Liver (tissue), 9 donors: Measurements from ENCODE around the gene FIGNL1. TPM values are rescaled to one million over a fixed set of nuclear protein-coding genes. Genes with fewer than 3 reads are reported as not detected.

Source experiments
- DNase-seq: peaks from one replicate; pipeline ENCODE4 v3.0.0-alpha.2; 2017; ENCODE audit warnings: low spot score
- H3K27ac ChIP-seq, 2 donors: one replicate each; pipeline ENCODE4 v1.7.0; 2013; ENCODE audit warnings: inconsistent platforms in 2 of 2, low read length in 2 of 2, control low read depth in 1 of 2, low read depth in 1 of 2, mild to moderate bottlenecking in 1 of 2
- H3K27me3 ChIP-seq, 4 donors: one replicate each; pipeline versions ENCODE4 v1.6.1 to v1.7.0; 2013; ENCODE audit warnings: low read length in 3 of 4, inconsistent platforms in 1 of 4, mild to moderate bottlenecking in 1 of 4, moderate library complexity in 1 of 4; ENCODE audit not compliant: control insufficient read depth in 4 of 4, insufficient read depth in 4 of 4
- H3K36me3 ChIP-seq, 4 donors: one replicate each; pipeline versions ENCODE4 v1.6.1 to v1.7.0; 2013; ENCODE audit warnings: low read length in 3 of 4, mild to moderate bottlenecking in 3 of 4, low read depth in 1 of 4, moderate library complexity in 1 of 4; ENCODE audit not compliant: control insufficient read depth in 4 of 4, insufficient read depth in 3 of 4
- H3K4me1 ChIP-seq, 4 donors: one replicate each; pipeline versions ENCODE4 v1.6.1 to v1.7.0; 2013; ENCODE audit warnings: low read length in 3 of 4, mild to moderate bottlenecking in 3 of 4, moderate library complexity in 1 of 4; ENCODE audit not compliant: control insufficient read depth in 4 of 4, insufficient read depth in 4 of 4
- H3K4me3 ChIP-seq, 3 donors: one replicate each; pipeline versions ENCODE4 v1.6.1 to v1.7.0; 2013; ENCODE audit warnings: low read length in 3 of 3, control low read depth in 1 of 3, low read depth in 1 of 3, mild to moderate bottlenecking in 1 of 3
- H3K9ac ChIP-seq, 2 donors: one replicate each; pipeline ENCODE4 v1.7.0; 2013; ENCODE audit warnings: low read length in 2 of 2, mild to moderate bottlenecking in 2 of 2, moderate library complexity in 2 of 2, control low read depth in 1 of 2, low read depth in 1 of 2
- H3K9me3 ChIP-seq, 4 donors: one replicate each; pipeline versions ENCODE4 v1.6.1 to v1.7.0; 2013; ENCODE audit warnings: low read length in 3 of 4; ENCODE audit not compliant: control insufficient read depth in 4 of 4
- ATF3 ChIP-seq: IDR thresholded peaks from 2 replicates; pipeline ENCODE4 v1.6.1; 2016; ENCODE audit warnings: antibody characterized with exemption
- CTCF ChIP-seq: fragments of 150-350 bp; IDR thresholded peaks from 2 replicates; pipeline ENCODE4 v1.5.1; 2017; ENCODE audit warnings: improper control_type of control experiment, low read depth, low read length; ENCODE audit not compliant: missing input control
- EGR1 ChIP-seq, 2 donors: IDR thresholded peaks; 2 replicates each; pipeline ENCODE4 v1.6.1; 2016 to 2018; ENCODE audit warnings: antibody characterized with exemption in 2 of 2, low read depth in 2 of 2
- FOXA1 ChIP-seq: IDR thresholded peaks from 2 replicates; pipeline ENCODE4 v1.6.1; 2016; ENCODE audit warnings: antibody characterized with exemption
- FOXA2 ChIP-seq: IDR thresholded peaks from 2 replicates; pipeline ENCODE4 v1.6.1; 2016; ENCODE audit warnings: antibody characterized with exemption
- HNF4A ChIP-seq, 2 donors: conservative IDR thresholded peaks; 2 replicates each; pipeline ENCODE4 v1.6.1; 2016; ENCODE audit warnings: antibody characterized with exemption in 2 of 2, mild to moderate bottlenecking in 2 of 2
- HNF4G ChIP-seq: IDR thresholded peaks from 2 replicates; pipeline ENCODE4 v1.6.1; 2016; ENCODE audit warnings: antibody characterized with exemption
- JUND ChIP-seq, 2 donors: IDR thresholded peaks; 2 replicates each; pipeline ENCODE4 v1.6.1; 2016; ENCODE audit warnings: antibody characterized with exemption in 2 of 2
- MAX ChIP-seq: IDR thresholded peaks from 2 replicates; pipeline ENCODE4 v1.6.1; 2016; ENCODE audit warnings: antibody characterized with exemption
- NR2F2 ChIP-seq: IDR thresholded peaks from 2 replicates; pipeline ENCODE4 v1.6.1; 2016; ENCODE audit warnings: antibody characterized with exemption
- RAD21 ChIP-seq, 2 donors: IDR thresholded peaks; 2 replicates each; pipeline ENCODE4 v1.6.1; 2016; ENCODE audit warnings: antibody characterized with exemption in 2 of 2, mild to moderate bottlenecking in 2 of 2
- REST ChIP-seq: IDR thresholded peaks from 2 replicates; pipeline ENCODE4 v1.6.1; 2016; ENCODE audit warnings: antibody characterized with exemption, mild to moderate bottlenecking
- RXRA ChIP-seq, 2 donors: IDR thresholded peaks; 2 replicates each; pipeline ENCODE4 v1.6.1; 2017 to 2018; ENCODE audit warnings: antibody characterized with exemption in 2 of 2, mild to moderate bottlenecking in 1 of 2
- SP1 ChIP-seq: IDR thresholded peaks from 2 replicates; pipeline ENCODE4 v1.6.1; 2018; ENCODE audit warnings: antibody characterized with exemption, mild to moderate bottlenecking
- TAF1 ChIP-seq: conservative IDR thresholded peaks from 2 replicates; pipeline ENCODE4 v1.6.1; 2016; ENCODE audit warnings: antibody characterized with exemption, mild to moderate bottlenecking
- YY1 ChIP-seq: IDR thresholded peaks from 2 replicates; pipeline ENCODE4 v1.6.1; 2016; ENCODE audit warnings: antibody characterized with exemption, mild to moderate bottlenecking
- WGBS: extraction: QIAGEN DNeasy Blood & Tissue Kit; methylation state at CpG from one replicate; pipeline ENCODE4 v1.1.7; 2013; 5-methylcytosine and 5-hydroxymethylcytosine counted together
- polyA plus RNA-seq, 2 donors: library from polyadenylated mRNA; stranded (reverse) in 1 of 2; unstranded in 1 of 2; fragments of 200-250 nt in 1 of 2; fragments of >200 nt in 1 of 2; fragmentation: Nextera tagmentation in 1 of 2; extraction: Ambion mirVana in 1 of 2; gene quantifications; one replicate each; pipeline versions ENCODE4 v1.2.1 to v1.2.3, GENCODE V29; 2013 to 2015
- total RNA-seq, 2 donors: library from RNA; depleted of rRNA; stranded (reverse); fragments of >200 nt; gene quantifications; one replicate each; pipeline ENCODE4 v1.2.3, GENCODE V29; 2014
- donor health status: healthy.
- donor health status: healthy.
- donor health status: healthy.
- donor health status: healthy.
- donor health status: healthy.

Gene FIGNL1
- total and polyA plus RNA-seq, 4 donors, result 1.2 to 13.2 (median 3.3) TPM

GRCh38 chr7:50448823-50449222 is 1.3 kb downstream of the FIGNL1 start:
- Histone ChIP-seq H3K36me3 (peaks cover 0 to 17% (median 8%) of the 10 kb centered on the region in 4 donors), H3K4me3 (no peak overlapping the region), H3K27ac (no peak overlapping the region), H3K9ac (no peak overlapping the region), H3K4me1 (peaks cover 3 to 22% (median 11%) of the 10 kb centered on the region in 4 donors), H3K9me3 (no peaks in the 10 kb centered on the region), H3K27me3 (no peaks in the 10 kb centered on the region)
- TF ChIP-seq TAF1 (no peak), EGR1 (IDR thresholded peaks at IDR 0.05; ENCODE audit: low read depth in 2 of 2) (no peak), NR2F2 (no peak), RXRA (IDR thresholded peaks at IDR 0.05) (no peak), SP1 (no peak), FOXA1 (no peak), MAX (no peak), RAD21 (IDR thresholded peaks at IDR 0.05) (no peak), YY1 (no peak), HNF4A (conservative IDR thresholded peaks at IDR 0.05) (no peak), ATF3 (no peak), CTCF (no peak), HNF4G (no peak), FOXA2 (no peak), JUND (IDR thresholded peaks at IDR 0.05) (no peak)
- DNase-seq, result no peak

- 86% methylated on average over 4 of the region's 4 CpGs for WGBS
- Histone ChIP-seq H3K36me3 (peaks cover 0 to 17% (median 8%) of the 10 kb centered on the region in 4 donors), H3K4me3 (no peak overlapping the region), H3K4me1 (peaks cover 3 to 22% (median 11%) of the 10 kb centered on the region in 4 donors), H3K9ac (no peak overlapping the region), H3K9me3 (no peaks in the 10 kb centered on the region), H3K27me3 (no peaks in the 10 kb centered on the region), H3K27ac (no peak overlapping the region)
- no peak for DNase-seq
- no peak for TF ChIP-seq FOXA2
- TF ChIP-seq NR2F2, result no peak
- no peak for TF ChIP-seq EGR1 (IDR thresholded peaks at IDR 0.05; ENCODE audit: low read depth in 2 of 2)
Measured at GRCh38 chr7:50446542-50446960, 3.6 kb downstream of the FIGNL1 start.

GRCh38 chr7:50436133-50436806 is 13.9 kb downstream of the FIGNL1 start:
- Histone ChIP-seq H3K4me3 (no peak overlapping the region), H3K36me3 (peaks cover 0 to 7% (median 3%) of the 10 kb centered on the region in 4 donors), H3K9me3 (no peaks in the 10 kb centered on the region), H3K9ac (no peak overlapping the region), H3K27ac (no peak overlapping the region), H3K4me1 (no peaks in the 10 kb centered on the region), H3K27me3 (no peaks in the 10 kb centered on the region)
- 96% methylated on average over 3 of the region's 3 CpGs for WGBS
- TF ChIP-seq REST (no peak), SP1 (no peak), MAX (no peak), JUND (IDR thresholded peaks at IDR 0.05) (no peak), EGR1 (IDR thresholded peaks at IDR 0.05; ENCODE audit: low read depth in 2 of 2) (no peak), RAD21 (IDR thresholded peaks at IDR 0.05) (no peak), HNF4A (conservative IDR thresholded peaks at IDR 0.05) (no peak), NR2F2 (no peak), ATF3 (no peak), FOXA2 (no peak), FOXA1 (no peak), HNF4G (no peak), TAF1 (no peak), RXRA (IDR thresholded peaks at IDR 0.05) (no peak)
- DNase-seq, result no peak
